Prostate gland (tissue), 2 donors: ENCODE measurements around the gene GFRA1. TPM values are rescaled to one million over a fixed set of nuclear protein-coding genes. Genes with fewer than 3 reads are reported as not detected.

Experiments used
- DNase-seq: peaks from one replicate; pipeline ENCODE4 v3.0.0-alpha.2; 2019; ENCODE audit warnings: low spot score
- H3K27ac ChIP-seq, 2 donors: fragments of 200-600 bp; sonication (generic); 2 replicates each; pipeline ENCODE4 v1.5.1; 2017 to 2019
- H3K27me3 ChIP-seq: fragments of 200-600 bp; sonication (generic); replicated peaks from 2 replicates; pipeline ENCODE4 v1.5.1; 2019; ENCODE audit not compliant: insufficient read depth
- H3K36me3 ChIP-seq, 2 donors: fragments of 200-600 bp; sonication (generic); 1 replicate in 1 of 2; 2 replicates in 1 of 2; pipeline versions ENCODE4 v1.5.1 to v1.8.1; 2017 to 2019
- H3K4me1 ChIP-seq: fragments of 200-600 bp; sonication (generic); replicated peaks from 2 replicates; pipeline ENCODE4 v1.5.1; 2019
- H3K4me3 ChIP-seq, 2 donors: fragments of 200-600 bp; sonication (generic); 2 replicates each; pipeline ENCODE4 v1.5.1; 2017 to 2019
- H3K9me3 ChIP-seq: fragments of 200-600 bp; sonication (generic); 2 replicates; pipeline ENCODE4 v1.5.1; 2017
- CTCF ChIP-seq, 4 experiments: fragments of 200-600 bp in 2 of 4; fragments of 450-650 bp in 2 of 4; sonication (generic) in 2 of 4; IDR thresholded peaks; 1 replicate in 3 of 4; 2 replicates in 1 of 4; pipeline ENCODE4 v1.5.1; 2016 to 2019; ENCODE audit warnings: antibody characterized with exemption in 4 of 4, mild to moderate bottlenecking in 2 of 4, moderate library complexity in 2 of 4
- POLR2A ChIP-seq: fragments of 450-650 bp; IDR thresholded peaks from one replicate; pipeline ENCODE4 v1.6.1; 2016; ENCODE audit warnings: antibody characterized with exemption, mild to moderate bottlenecking
- POLR2AphosphoS5 ChIP-seq: sonication (generic); formaldehyde crosslinking; IDR thresholded peaks from one replicate; pipeline ENCODE4 v1.6.1; 2017; ENCODE audit warnings: antibody characterized with exemption
- WGBS: methylation state at CpG from one replicate; pipeline ENCODE4 v1.1.5; 2018; 5-methylcytosine and 5-hydroxymethylcytosine counted together
- intact Hi-C: fragments of 100-400 bp; cut with DNase I; formaldehyde crosslinking; loops from one replicate; pipeline ENCODE4 v1.14.2; 2022
- total RNA-seq, 2 donors: library from RNA; depleted of rRNA; stranded (reverse); fragments of >200 nt; gene quantifications; one replicate each; pipeline ENCODE4 v1.1.0, GENCODE V29; 2016

Gene GFRA1
- total RNA-seq, 2 donors from 2014 or later: 5.1 to 14.5 TPM

GRCh38 chr10:116007256-116007891 lies 265.6 kb downstream of the GFRA1 start:
- TF ChIP-seq POLR2AphosphoS5: no peak
- TF ChIP-seq CTCF (IDR thresholded peaks at IDR 0.05): no peak
- no peak for TF ChIP-seq POLR2A
- Histone ChIP-seq H3K9me3 (no peaks in the 10 kb centered on the region), H3K36me3 (no peaks in the 10 kb centered on the region), H3K4me1 (no peaks in the 10 kb centered on the region), H3K27me3 (no peaks in the 10 kb centered on the region), H3K4me3 (no peak overlapping the region), H3K27ac (no peak overlapping the region)
- intact Hi-C loops: no loop called here
- WGBS: 76% methylated on average over 9 of the region's 9 CpGs
- DNase-seq: no peak

Other genes starting within 250 kb of the GFRA1 start
- gene CCDC172, start 51.2 kb upstream of the GFRA1 start, total RNA-seq: 10 to 100 TPM in 1 of 2 donors, not detected in 1; 47.1 TPM
- under 1 TPM in 1 of 2 donors, not detected in 1; 0.14 TPM for gene PNLIPRP3, start 154.6 kb upstream of the GFRA1 start, total RNA-seq